Upper lobe of left lung (tissue), 6 donors: Measurements from ENCODE around the gene PDLIM5. TPM values are rescaled to one million over a fixed set of nuclear protein-coding genes. Genes with fewer than 3 reads are reported as not detected.

ENCODE experiments used
- ATAC-seq, 2 donors: fragments of 200-7000 bp; cut with Tn5 transposase; one replicate each; pipeline ENCODE4 v1.9.1; 2022; ENCODE audit warnings: mild to moderate bottlenecking in 2 of 2, moderate library complexity in 2 of 2; ENCODE audit not compliant: low FRiP score in 2 of 2
- DNase-seq, 2 donors: peaks; one replicate each; pipeline ENCODE4 v3.0.0-alpha.2; 2019 to 2020
- H3K27ac ChIP-seq, 4 donors: fragments of 200-600 bp; sonication (generic); one replicate each; pipeline ENCODE4 v1.5.1; 2016 to 2019
- H3K27me3 ChIP-seq, 4 donors: fragments of 200-600 bp; sonication (generic); one replicate each; pipeline ENCODE4 v1.5.1; 2017 to 2019
- H3K36me3 ChIP-seq, 4 donors: fragments of 200-600 bp; sonication (generic); one replicate each; pipeline ENCODE4 v1.5.1; 2016 to 2019
- H3K4me1 ChIP-seq, 4 donors: fragments of 200-600 bp; sonication (generic); one replicate each; pipeline ENCODE4 v1.5.1; 2018 to 2019
- H3K4me3 ChIP-seq, 4 donors: fragments of 200-600 bp; sonication (generic); one replicate each; pipeline ENCODE4 v1.5.1; 2017 to 2019; ENCODE audit warnings: mild to moderate bottlenecking in 2 of 4, moderate library complexity in 1 of 4
- H3K9me3 ChIP-seq, 4 donors: fragments of 200-600 bp; sonication (generic); one replicate each; pipeline ENCODE4 v1.5.1; 2018 to 2019
- EP300 ChIP-seq, 4 donors: sonication (generic); formaldehyde crosslinking; IDR thresholded peaks; one replicate each; pipeline ENCODE4 v1.5.1; 2017; ENCODE audit warnings: antibody characterized with exemption in 4 of 4, control low read depth in 2 of 4
- POLR2A ChIP-seq, 4 donors: fragments of 450-650 bp; IDR thresholded peaks; one replicate each; pipeline ENCODE4 v1.5.1; 2016 to 2017; ENCODE audit warnings: antibody characterized with exemption in 4 of 4, mild to moderate bottlenecking in 2 of 4
- POLR2AphosphoS5 ChIP-seq, 2 donors: sonication (generic); formaldehyde crosslinking; IDR thresholded peaks; one replicate each; pipeline ENCODE4 v1.5.1; 2017; ENCODE audit warnings: antibody characterized with exemption in 2 of 2
- WGBS, 2 donors: methylation state at CpG; one replicate each; pipeline ENCODE4 v1.1.5; 2017 to 2018; 5-methylcytosine and 5-hydroxymethylcytosine counted together
- total RNA-seq, 6 donors: library from RNA; depleted of rRNA in 4 of 6; stranded (reverse); fragments of >200 nt in 4 of 6; gene quantifications; one replicate each; pipeline versions ENCODE4 v1.1.0 to v1.2.1, GENCODE V29; 2016 to 2021
- TF ChIP-seq, protein P1 (sequence below), 6 experiments: fragments of 450-650 bp in 4 of 6; fragments of 200-600 bp in 2 of 6; sonication (generic) in 2 of 6; IDR thresholded peaks; one replicate each; pipeline ENCODE4 v1.5.1; 2016 to 2019; ENCODE audit warnings: antibody characterized with exemption in 6 of 6
- donor health status: DM: no; HTN: no; CAD: no; lungs with moderate emphysema.
- donor health status: DM: no; HTN: yes; CAD: no; lungs with severe emphysema.

PDLIM5 gene
- total RNA-seq, 6 donors from 2014 or later = 24.1 to 105 (median 73.0) TPM

- peaks cover 0 to 5% (median 3%) of the 10 kb centered on the region in 4 donors for H3K4me1 ChIP-seq
- H3K9me3 ChIP-seq = no peaks in the 10 kb centered on the region
- ATAC-seq (no peak), DNase-seq (no peak)
- TF ChIP-seq POLR2AphosphoS5 (IDR thresholded peaks at IDR 0.05) = no peak
- TF ChIP-seq POLR2A (IDR thresholded peaks at IDR 0.05) = no peak
- no peak for TF ChIP-seq EP300 (IDR thresholded peaks at IDR 0.05)
- TF ChIP-seq, protein P1, sequence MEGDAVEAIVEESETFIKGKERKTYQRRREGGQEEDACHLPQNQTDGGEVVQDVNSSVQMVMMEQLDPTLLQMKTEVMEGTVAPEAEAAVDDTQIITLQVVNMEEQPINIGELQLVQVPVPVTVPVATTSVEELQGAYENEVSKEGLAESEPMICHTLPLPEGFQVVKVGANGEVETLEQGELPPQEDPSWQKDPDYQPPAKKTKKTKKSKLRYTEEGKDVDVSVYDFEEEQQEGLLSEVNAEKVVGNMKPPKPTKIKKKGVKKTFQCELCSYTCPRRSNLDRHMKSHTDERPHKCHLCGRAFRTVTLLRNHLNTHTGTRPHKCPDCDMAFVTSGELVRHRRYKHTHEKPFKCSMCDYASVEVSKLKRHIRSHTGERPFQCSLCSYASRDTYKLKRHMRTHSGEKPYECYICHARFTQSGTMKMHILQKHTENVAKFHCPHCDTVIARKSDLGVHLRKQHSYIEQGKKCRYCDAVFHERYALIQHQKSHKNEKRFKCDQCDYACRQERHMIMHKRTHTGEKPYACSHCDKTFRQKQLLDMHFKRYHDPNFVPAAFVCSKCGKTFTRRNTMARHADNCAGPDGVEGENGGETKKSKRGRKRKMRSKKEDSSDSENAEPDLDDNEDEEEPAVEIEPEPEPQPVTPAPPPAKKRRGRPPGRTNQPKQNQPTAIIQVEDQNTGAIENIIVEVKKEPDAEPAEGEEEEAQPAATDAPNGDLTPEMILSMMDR (IDR thresholded peaks at IDR 0.05) = no peak
- H3K27me3 ChIP-seq = no peaks in the 10 kb centered on the region
- 86 to 88% methylated on average over 9 of the region's 9 CpGs for WGBS, 2 donors
- H3K4me3 ChIP-seq = no peak overlapping the region
- no peak overlapping the region for H3K27ac ChIP-seq
- H3K36me3 ChIP-seq = peaks cover 0 to 8% (median 4%) of the 10 kb centered on the region in 4 donors
Measured at GRCh38 chr4:94574050-94574449, 122.3 kb downstream of the PDLIM5 start.

GRCh38 chr4:94574616-94575015 lies 122.9 kb downstream of the PDLIM5 start:
- Histone ChIP-seq H3K36me3 (peaks cover 0 to 8% (median 4%) of the 10 kb centered on the region in 4 donors), H3K4me1 (peaks cover 0 to 5% (median 3%) of the 10 kb centered on the region in 4 donors), H3K27me3 (no peaks in the 10 kb centered on the region), H3K4me3 (no peak overlapping the region), H3K27ac (no peak overlapping the region), H3K9me3 (no peaks in the 10 kb centered on the region)
- TF ChIP-seq POLR2A (IDR thresholded peaks at IDR 0.05) = no peak
- no peak for TF ChIP-seq EP300 (IDR thresholded peaks at IDR 0.05)
- no peak for TF ChIP-seq POLR2AphosphoS5 (IDR thresholded peaks at IDR 0.05)
- TF ChIP-seq, protein P1 (IDR thresholded peaks at IDR 0.05) = no peak
- ATAC-seq = no peak
- no peak for DNase-seq
- WGBS, 2 donors = 84 to 90% methylated on average over 3 of the region's 3 CpGs

DNA sequence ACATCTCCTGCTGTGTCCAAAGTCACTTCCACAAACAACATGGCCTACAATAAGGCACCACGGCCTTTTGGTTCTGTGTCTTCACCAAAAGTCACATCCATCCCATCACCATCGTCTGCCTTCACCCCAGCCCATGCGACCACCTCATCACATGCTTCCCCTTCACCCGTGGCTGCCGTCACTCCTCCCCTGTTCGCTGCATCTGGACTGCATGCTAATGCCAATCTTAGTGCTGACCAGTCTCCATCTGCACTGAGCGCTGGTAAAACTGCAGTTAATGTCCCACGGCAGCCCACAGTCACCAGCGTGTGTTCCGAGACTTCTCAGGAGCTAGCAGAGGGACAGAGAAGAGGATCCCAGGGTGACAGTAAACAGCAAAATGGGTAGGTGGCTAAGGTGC lies 123.9 kb downstream of the PDLIM5 start:
- H3K27ac ChIP-seq = no peak overlapping the region
- TF ChIP-seq POLR2AphosphoS5 (IDR thresholded peaks at IDR 0.05) (no peak), POLR2A (IDR thresholded peaks at IDR 0.05) (no peak), EP300 (IDR thresholded peaks at IDR 0.05) (no peak)
- TF ChIP-seq, protein P1 (IDR thresholded peaks at IDR 0.05) = no peak
- H3K27me3 ChIP-seq = no peaks in the 10 kb centered on the region
- no peak for ATAC-seq
- H3K4me1 ChIP-seq = peaks cover 0 to 5% (median 3%) of the 10 kb centered on the region in 4 donors
- H3K9me3 ChIP-seq = no peaks in the 10 kb centered on the region
- H3K36me3 ChIP-seq = peaks cover 0 to 8% (median 4%) of the 10 kb centered on the region in 4 donors
- no peak overlapping the region for H3K4me3 ChIP-seq
- 90 to 95% methylated on average over 10 of the region's 10 CpGs for WGBS, 2 donors
- no peak for DNase-seq

GRCh38 chr4:94576210-94576609 lies 124.5 kb downstream of the PDLIM5 start:
- Histone ChIP-seq H3K9me3 (no peaks in the 10 kb centered on the region), H3K36me3 (peaks cover 0 to 8% (median 4%) of the 10 kb centered on the region in 4 donors), H3K4me3 (no peak overlapping the region), H3K27ac (no peak overlapping the region), H3K27me3 (no peaks in the 10 kb centered on the region), H3K4me1 (peaks cover 0 to 5% (median 3%) of the 10 kb centered on the region in 4 donors)
- no peak for TF ChIP-seq EP300 (IDR thresholded peaks at IDR 0.05)
- TF ChIP-seq, protein P1 (IDR thresholded peaks at IDR 0.05) = no peak
- no peak for TF ChIP-seq POLR2A (IDR thresholded peaks at IDR 0.05)
- TF ChIP-seq POLR2AphosphoS5 (IDR thresholded peaks at IDR 0.05) = no peak
- WGBS, 2 donors = 49 to 71% methylated on average over 3 of the region's 3 CpGs
- no peak for ATAC-seq
- DNase-seq = no peak

GRCh38 chr4:94577136-94577535 lies 125.4 kb downstream of the PDLIM5 start:
- no peak overlapping the region for H3K4me3 ChIP-seq
- WGBS, 2 donors = 30 to 45% methylated on average over 1 of the region's 1 CpG
- TF ChIP-seq POLR2A (IDR thresholded peaks at IDR 0.05) = no peak
- TF ChIP-seq POLR2AphosphoS5 (IDR thresholded peaks at IDR 0.05) = no peak
- TF ChIP-seq EP300 (IDR thresholded peaks at IDR 0.05) = no peak
- TF ChIP-seq, protein P1 (IDR thresholded peaks at IDR 0.05) = no peak
- H3K9me3 ChIP-seq = no peaks in the 10 kb centered on the region
- H3K4me1 ChIP-seq = peaks cover 0 to 5% (median 3%) of the 10 kb centered on the region in 4 donors
- H3K27me3 ChIP-seq = no peaks in the 10 kb centered on the region
- peak in 1 of 2 donors; percentile 55 for ATAC-seq
- no peak overlapping the region for H3K27ac ChIP-seq
- H3K36me3 ChIP-seq = peaks cover 0 to 8% (median 4%) of the 10 kb centered on the region in 4 donors
- no peak for DNase-seq
